Measurements from ENCODE around the gene SHLD1.
"Not testable (repeated sequence)": the region's sequence is repeated elsewhere in the genome, so short reads cannot be mapped to it uniquely, and the experiment has no call there.

SHLD1 gene

GRCh38 chr20:5796331-5797040 is 46.3 kb downstream of the SHLD1 start:
- ChIA-PET CTCF (interaction anchor here (0.9 to 2.2 kb wide), 4 partner anchors 8 to 269 kb away, joined by 3 to 8 read pairs (median 5); no protein-coding TSS in a partner anchor), POLR2A (no interaction called here)
- WGBS (ENCODE audit: insufficient coverage) = 97% methylated on average over 4 of the region's 8 CpGs
- H3K9me3 ChIP-seq (ENCODE audit: control extremely low read depth in 1 of 5, control insufficient read depth in 4 of 5, insufficient read depth in 2 of 5, low read depth in 1 of 5, low read length in 4 of 5) = no peaks in the 10 kb centered on the region
- no peaks in the 10 kb centered on the region for H3K27me3 ChIP-seq (replicated peaks in 2 of 5; ENCODE audit: control insufficient read depth in 4 of 5, insufficient read depth in 5 of 5, low read length in 4 of 5)
- no peaks in the 10 kb centered on the region for H3K4me1 ChIP-seq (ENCODE audit: control extremely low read depth in 1 of 4, control insufficient read depth in 4 of 4, insufficient read depth in 4 of 4, low read length in 3 of 4)
- H3K4me3 ChIP-seq (ENCODE audit: control insufficient read depth in 1 of 7, extremely low read depth in 1 of 7, insufficient read depth in 4 of 7, low read depth in 2 of 7, low read length in 6 of 7) = no peak overlapping the region
- DNase-seq = no peak
- peaks cover 0 to 3% (median 0%) of the 10 kb centered on the region in 4 experiments for H3K36me3 ChIP-seq (ENCODE audit: control insufficient read depth in 4 of 4, insufficient read depth in 4 of 4, low read length in 3 of 4)
- H3K27ac ChIP-seq (ENCODE audit: insufficient read depth in 1 of 2, low read depth in 1 of 2, low read length in 2 of 2, poor library complexity in 1 of 2, severe bottlenecking in 2 of 2) = no peak overlapping the region

GRCh38 chr20:5797165-5797564 is 47.0 kb downstream of the SHLD1 start:
- 80% methylated on average over 1 of the region's 1 CpG for WGBS (ENCODE audit: insufficient coverage)
- ChIA-PET CTCF (interaction anchor here (0.9 to 2.2 kb wide), 3 partner anchors 9 to 237 kb away, joined by 3 to 8 read pairs (median 6); no protein-coding TSS in a partner anchor), POLR2A (no interaction called here)
- H3K36me3 ChIP-seq (ENCODE audit: control insufficient read depth in 4 of 4, insufficient read depth in 4 of 4, low read length in 3 of 4) = peaks cover 0 to 3% (median 1%) of the 10 kb centered on the region in 4 experiments
- H3K27me3 ChIP-seq (replicated peaks in 2 of 5; ENCODE audit: control insufficient read depth in 4 of 5, insufficient read depth in 5 of 5, low read length in 4 of 5) = no peaks in the 10 kb centered on the region
- H3K4me1 ChIP-seq (ENCODE audit: control extremely low read depth in 1 of 4, control insufficient read depth in 4 of 4, insufficient read depth in 4 of 4, low read length in 3 of 4) = no peaks in the 10 kb centered on the region
- no peaks in the 10 kb centered on the region for H3K9me3 ChIP-seq (ENCODE audit: control extremely low read depth in 1 of 5, control insufficient read depth in 4 of 5, insufficient read depth in 2 of 5, low read depth in 1 of 5, low read length in 4 of 5)
- H3K27ac ChIP-seq (ENCODE audit: insufficient read depth in 1 of 2, low read depth in 1 of 2, low read length in 2 of 2, poor library complexity in 1 of 2, severe bottlenecking in 2 of 2) = no peak overlapping the region
- DNase-seq = no peak
- no peak overlapping the region for H3K4me3 ChIP-seq (ENCODE audit: control insufficient read depth in 1 of 7, extremely low read depth in 1 of 7, insufficient read depth in 4 of 7, low read depth in 2 of 7, low read length in 6 of 7)

GRCh38 chr20:5797843-5798462 is 47.8 kb downstream of the SHLD1 start:
- no peak overlapping the region for H3K4me3 ChIP-seq (ENCODE audit: control insufficient read depth in 1 of 7, extremely low read depth in 1 of 7, insufficient read depth in 4 of 7, low read depth in 2 of 7, low read length in 6 of 7)
- H3K4me1 ChIP-seq (ENCODE audit: control extremely low read depth in 1 of 4, control insufficient read depth in 4 of 4, insufficient read depth in 4 of 4, low read length in 3 of 4) = no peaks in the 10 kb centered on the region
- ChIA-PET POLR2A (no interaction called here), CTCF (interaction anchor here (1.9 to 2.2 kb wide), 2 partner anchors 8 to 9 kb away, joined by 6 to 8 read pairs; no protein-coding TSS in a partner anchor)
- DNase-seq = no peak
- H3K27ac ChIP-seq (ENCODE audit: insufficient read depth in 1 of 2, low read depth in 1 of 2, low read length in 2 of 2, poor library complexity in 1 of 2, severe bottlenecking in 2 of 2) = no peak overlapping the region
- no peaks in the 10 kb centered on the region for H3K9me3 ChIP-seq (ENCODE audit: control extremely low read depth in 1 of 5, control insufficient read depth in 4 of 5, insufficient read depth in 2 of 5, low read depth in 1 of 5, low read length in 4 of 5)
- H3K36me3 ChIP-seq (ENCODE audit: control insufficient read depth in 4 of 4, insufficient read depth in 4 of 4, low read length in 3 of 4) = peaks cover 0 to 3% (median 1%) of the 10 kb centered on the region in 4 experiments
- WGBS (ENCODE audit: insufficient coverage) = 100% methylated on average over 1 of the region's 7 CpGs
- H3K27me3 ChIP-seq (replicated peaks in 2 of 5; ENCODE audit: control insufficient read depth in 4 of 5, insufficient read depth in 5 of 5, low read length in 4 of 5) = no peaks in the 10 kb centered on the region

GRCh38 chr20:5803754-5804303 is 53.6 kb downstream of the SHLD1 start:
- WGBS (ENCODE audit: insufficient coverage) = 89% methylated on average over 10 of the region's 13 CpGs
- not testable (repeated sequence) for H3K4me3 ChIP-seq (ENCODE audit: control insufficient read depth in 1 of 7, extremely low read depth in 1 of 7, insufficient read depth in 4 of 7, low read depth in 2 of 7, low read length in 6 of 7); H3K27me3 ChIP-seq (replicated peaks in 2 of 5; ENCODE audit: control insufficient read depth in 4 of 5, insufficient read depth in 5 of 5, low read length in 4 of 5); H3K27ac ChIP-seq (ENCODE audit: insufficient read depth in 1 of 2, low read depth in 1 of 2, low read length in 2 of 2, poor library complexity in 1 of 2, severe bottlenecking in 2 of 2); H3K9me3 ChIP-seq (ENCODE audit: control extremely low read depth in 1 of 5, control insufficient read depth in 4 of 5, insufficient read depth in 2 of 5, low read depth in 1 of 5, low read length in 4 of 5); DNase-seq; H3K36me3 ChIP-seq (ENCODE audit: control insufficient read depth in 4 of 4, insufficient read depth in 4 of 4, low read length in 3 of 4)
- ChIA-PET CTCF (interaction anchor here (1.4 kb wide), 1 partner anchor 20 kb away, joined by 4 read pairs; no protein-coding TSS in a partner anchor), POLR2A (interaction anchor here (0.6 kb wide), 1 partner anchor 36 kb away, joined by 7 read pairs; no protein-coding TSS in a partner anchor)
- H3K4me1 ChIP-seq (ENCODE audit: control extremely low read depth in 1 of 4, control insufficient read depth in 4 of 4, insufficient read depth in 4 of 4, low read length in 3 of 4) = peaks cover 0 to 15% (median 4%) of the 10 kb centered on the region in 4 experiments

- Histone ChIP-seq H3K27ac (ENCODE audit: insufficient read depth in 1 of 2, low read depth in 1 of 2, low read length in 2 of 2, poor library complexity in 1 of 2, severe bottlenecking in 2 of 2) (no peak overlapping the region), H3K36me3 (ENCODE audit: control insufficient read depth in 4 of 4, insufficient read depth in 4 of 4, low read length in 3 of 4) (peaks cover 0 to 3% (median 0%) of the 10 kb centered on the region in 4 experiments), H3K4me3 (ENCODE audit: control insufficient read depth in 1 of 7, extremely low read depth in 1 of 7, insufficient read depth in 4 of 7, low read depth in 2 of 7, low read length in 6 of 7) (no peak overlapping the region), H3K9me3 (ENCODE audit: control extremely low read depth in 1 of 5, control insufficient read depth in 4 of 5, insufficient read depth in 2 of 5, low read depth in 1 of 5, low read length in 4 of 5) (no peaks in the 10 kb centered on the region), H3K27me3 (replicated peaks in 2 of 5; ENCODE audit: control insufficient read depth in 4 of 5, insufficient read depth in 5 of 5, low read length in 4 of 5) (no peaks in the 10 kb centered on the region), H3K4me1 (ENCODE audit: control extremely low read depth in 1 of 4, control insufficient read depth in 4 of 4, insufficient read depth in 4 of 4, low read length in 3 of 4) (peaks cover 0 to 15% (median 4%) of the 10 kb centered on the region in 4 experiments)
- peak in 2 of 3 donors; percentile 21 to 23 for DNase-seq
- ChIA-PET POLR2A (no interaction called here), CTCF (interaction anchor here (2.1 kb wide), 1 partner anchor 10 kb away, joined by 6 read pairs; no protein-coding TSS in a partner anchor)
- 75% methylated on average over 5 of the region's 7 CpGs for WGBS (ENCODE audit: insufficient coverage)
Observed at GRCh38 chr20:5806457-5807263, 56.5 kb downstream of the SHLD1 start.

GRCh38 chr20:5807431-5807830 is 57.2 kb downstream of the SHLD1 start:
- DNase-seq = no peak
- Histone ChIP-seq H3K36me3 (ENCODE audit: control insufficient read depth in 4 of 4, insufficient read depth in 4 of 4, low read length in 3 of 4) (no peaks in the 10 kb centered on the region), H3K4me3 (ENCODE audit: control insufficient read depth in 1 of 7, extremely low read depth in 1 of 7, insufficient read depth in 4 of 7, low read depth in 2 of 7, low read length in 6 of 7) (no peak overlapping the region), H3K27ac (ENCODE audit: insufficient read depth in 1 of 2, low read depth in 1 of 2, low read length in 2 of 2, poor library complexity in 1 of 2, severe bottlenecking in 2 of 2) (no peak overlapping the region), H3K27me3 (replicated peaks in 2 of 5; ENCODE audit: control insufficient read depth in 4 of 5, insufficient read depth in 5 of 5, low read length in 4 of 5) (no peaks in the 10 kb centered on the region), H3K4me1 (ENCODE audit: control extremely low read depth in 1 of 4, control insufficient read depth in 4 of 4, insufficient read depth in 4 of 4, low read length in 3 of 4) (peaks cover 0 to 15% (median 4%) of the 10 kb centered on the region in 4 experiments), H3K9me3 (ENCODE audit: control extremely low read depth in 1 of 5, control insufficient read depth in 4 of 5, insufficient read depth in 2 of 5, low read depth in 1 of 5, low read length in 4 of 5) (no peaks in the 10 kb centered on the region)
- CTCF ChIA-PET = no interaction called here
- whole genome bisulfite sequencing (ENCODE audit: insufficient coverage) = 44% methylated on average over 1 of the region's 3 CpGs
- POLR2A ChIA-PET = no interaction called here
